NCI-H748 (cell line): ENCODE measurements around the gene KCNQ5.

ENCODE experiments used
- DNase-seq: peaks from one replicate; lab custom pipeline; 2025; ENCODE audit not compliant: unreplicated experiment; lab: John Stamatoyannopoulos, UW

KCNQ5 gene

GRCh38 chr6:72639920-72640614 is 18.2 kb downstream of the KCNQ5 start:
- DNase-seq, result no peak

GRCh38 chr6:72640615-72640930 is 18.7 kb downstream of the KCNQ5 start:
- no peak for DNase-seq

DNA sequence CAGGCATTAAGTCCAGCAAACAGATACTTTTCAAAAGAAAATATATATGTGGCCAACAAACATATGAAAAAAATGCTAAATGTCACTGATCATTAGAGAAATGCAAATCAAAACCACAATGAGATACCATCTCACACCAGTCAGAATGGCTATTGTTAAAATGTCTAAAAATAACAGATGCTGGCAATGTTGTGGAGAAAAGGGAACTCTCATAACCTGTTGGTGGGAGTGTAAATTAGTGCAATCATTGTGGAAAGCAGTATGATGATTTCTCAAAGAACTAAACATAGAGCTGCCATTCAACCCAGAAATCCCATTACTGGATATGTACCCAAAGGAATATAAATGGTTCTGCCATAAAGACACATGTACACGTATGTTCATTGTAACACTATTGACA is 20.6 kb downstream of the KCNQ5 start:
- no peak for DNase-seq

- no peak for DNase-seq
These were observed 21.4 kb downstream of the KCNQ5 start for GRCh38 chr6:72643214-72643613.

GRCh38 chr6:72646604-72647485 is 25.0 kb downstream of the KCNQ5 start:
- no peak for DNase-seq

DNA sequence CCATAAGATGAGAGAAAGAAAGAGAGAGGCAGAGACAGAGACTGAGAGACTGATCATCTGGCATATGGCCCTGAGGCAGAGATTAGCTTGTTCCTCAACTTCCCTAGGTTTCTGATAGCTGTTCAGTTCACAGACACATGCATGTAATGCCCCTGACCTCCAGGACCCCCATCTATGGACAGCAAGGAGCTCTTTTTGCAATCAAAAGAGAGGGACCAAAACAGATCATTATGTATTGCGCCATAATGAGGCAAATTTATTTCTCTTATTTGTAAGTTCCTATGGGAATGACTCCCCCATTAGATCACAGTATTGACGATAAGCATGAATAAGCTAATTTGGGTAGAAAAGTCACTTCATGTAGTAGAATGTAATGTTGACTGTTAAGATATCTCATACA is 25.6 kb downstream of the KCNQ5 start:
- no peak for DNase-seq

DNA sequence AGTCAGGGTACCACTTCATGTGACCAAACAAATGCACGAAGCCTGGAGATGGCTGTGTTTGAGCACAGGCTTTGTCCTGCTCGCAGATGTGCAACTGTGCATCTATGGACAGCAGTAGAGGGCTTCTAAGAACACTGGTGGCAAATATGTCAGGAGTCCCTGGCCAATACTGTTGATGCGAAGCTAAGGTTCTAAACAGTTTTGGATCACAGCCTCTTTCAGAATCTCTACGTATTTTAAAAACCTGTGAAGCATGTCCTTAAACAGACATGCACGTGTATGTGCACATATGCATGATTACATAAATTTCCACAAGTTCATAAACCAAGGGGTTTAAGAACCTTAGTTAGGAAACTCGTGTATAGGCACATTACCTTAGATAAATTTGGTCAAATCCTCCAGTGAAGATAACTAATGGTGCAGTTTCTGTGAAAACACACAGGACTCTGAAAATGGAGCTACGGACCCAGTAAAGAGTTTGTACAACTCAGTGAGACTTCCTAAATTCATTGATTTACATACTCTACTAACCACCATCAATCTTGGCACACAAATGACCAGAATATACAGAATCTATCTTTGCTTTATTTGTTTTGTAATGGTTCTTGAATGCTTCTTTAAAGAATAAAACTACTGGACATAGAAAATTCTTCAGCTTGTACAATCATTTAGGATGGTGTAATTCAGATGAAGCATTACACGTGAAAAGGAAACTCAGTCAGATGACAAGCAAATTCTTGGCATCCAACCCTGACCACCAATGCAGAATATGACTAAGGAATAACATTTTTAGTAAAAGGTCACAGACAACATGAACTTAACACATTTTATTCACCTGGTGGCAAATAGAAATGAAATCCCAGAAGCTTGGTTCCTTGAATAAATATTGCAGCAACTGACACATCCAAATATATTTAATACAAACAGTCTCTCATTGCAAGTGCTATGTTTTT is 27.4 kb downstream of the KCNQ5 start:
- no peak for DNase-seq

- no peak for DNase-seq
These were observed 28.3 kb downstream of the KCNQ5 start for GRCh38 chr6:72650081-72650745.

DNA sequence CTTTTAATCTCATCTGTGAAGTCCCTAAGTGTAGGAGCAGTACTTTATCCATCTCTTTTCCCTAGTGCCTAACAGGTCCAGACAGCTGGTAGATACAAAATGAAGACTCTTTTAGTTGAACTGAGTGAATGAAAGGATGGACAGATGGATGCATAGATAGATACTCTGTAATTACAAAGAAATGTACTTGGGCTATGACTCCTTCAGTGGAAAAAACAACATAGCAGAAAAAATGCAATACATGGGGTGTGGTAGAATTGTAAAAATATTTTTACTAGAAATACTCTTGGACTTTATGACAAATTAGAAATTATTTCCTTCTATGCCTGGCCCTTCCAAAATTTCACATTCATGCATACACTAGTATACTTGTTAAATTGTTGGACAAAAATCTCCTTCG is 29.3 kb downstream of the KCNQ5 start:
- no peak for DNase-seq

DNA sequence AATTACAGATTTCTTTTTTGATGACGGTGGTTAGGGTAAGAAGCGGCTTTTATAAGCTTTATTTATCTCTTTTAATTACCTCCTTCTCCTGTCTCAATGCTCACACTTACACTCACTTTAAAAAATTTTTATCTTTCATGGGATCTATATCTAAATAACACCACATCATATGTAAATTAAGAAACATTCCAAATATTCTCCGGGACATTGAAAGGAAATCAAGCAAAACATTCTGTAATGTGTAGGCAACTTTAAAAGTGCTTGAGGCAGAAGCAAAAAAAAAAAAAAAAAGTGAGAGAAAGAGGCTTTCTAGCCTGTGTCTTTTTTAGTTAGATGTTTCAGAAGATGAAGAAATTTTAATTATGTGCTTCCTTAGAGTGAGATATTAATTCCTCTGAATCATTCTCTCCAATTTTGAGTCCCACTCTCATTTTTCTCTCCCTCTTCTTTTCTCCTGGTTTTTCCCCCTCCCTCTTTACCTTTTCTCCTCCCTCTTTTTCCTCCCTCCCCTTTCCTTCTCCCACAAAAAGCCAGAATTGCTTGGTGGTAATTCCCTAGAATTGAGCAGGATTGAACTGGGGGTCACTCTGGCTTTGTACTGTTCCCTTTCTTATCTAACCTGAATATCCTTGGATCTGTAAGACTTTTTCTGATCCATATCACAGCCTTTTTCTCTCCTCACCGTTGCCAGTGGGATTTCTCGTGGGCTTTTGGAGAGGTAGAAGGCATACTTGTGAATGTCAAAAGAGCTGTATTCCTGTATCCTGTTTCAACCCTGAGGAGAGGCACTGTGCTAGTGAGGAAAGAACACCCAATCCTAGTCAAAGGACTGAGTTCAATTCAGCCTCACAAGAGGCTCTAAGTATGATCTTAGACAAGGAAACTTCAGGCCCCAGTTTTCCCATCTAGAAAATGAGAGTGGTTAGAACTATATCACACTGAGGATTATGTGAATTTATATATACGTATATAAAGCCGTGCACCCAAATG is 30.4 kb downstream of the KCNQ5 start:
- DNase-seq, result no peak

- DNase-seq, result no peak
These were observed 31.2 kb downstream of the KCNQ5 start for GRCh38 chr6:72653026-72653425.

DNA sequence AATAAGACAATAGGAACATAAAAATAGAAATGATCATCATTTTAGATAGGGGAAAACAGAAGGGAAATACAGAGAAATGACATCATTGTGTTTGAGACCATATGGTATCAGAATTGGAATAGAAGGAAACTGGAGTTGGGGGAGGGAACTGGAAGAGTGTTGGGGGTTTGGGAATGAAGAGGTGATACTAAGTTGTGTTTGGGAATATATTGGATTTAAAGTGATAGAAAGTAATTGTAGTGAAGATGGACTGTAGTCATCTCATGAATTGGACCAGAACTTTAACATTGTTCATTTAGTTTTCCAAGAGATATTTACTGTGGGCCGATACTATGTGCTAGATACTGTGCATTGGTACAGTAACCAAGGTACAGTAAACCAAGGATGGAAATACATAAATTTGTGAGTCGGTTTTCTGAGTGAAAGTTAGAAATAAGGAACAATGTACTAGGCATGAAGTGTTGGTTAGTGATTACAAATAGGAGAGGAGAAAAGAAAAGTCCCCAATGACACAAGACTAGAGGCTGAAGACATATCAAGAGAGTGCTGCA is 32.3 kb downstream of the KCNQ5 start:
- no peak for DNase-seq

- DNase-seq, result no peak
These were observed 35.7 kb downstream of the KCNQ5 start for GRCh38 chr6:72657407-72658197.

DNA sequence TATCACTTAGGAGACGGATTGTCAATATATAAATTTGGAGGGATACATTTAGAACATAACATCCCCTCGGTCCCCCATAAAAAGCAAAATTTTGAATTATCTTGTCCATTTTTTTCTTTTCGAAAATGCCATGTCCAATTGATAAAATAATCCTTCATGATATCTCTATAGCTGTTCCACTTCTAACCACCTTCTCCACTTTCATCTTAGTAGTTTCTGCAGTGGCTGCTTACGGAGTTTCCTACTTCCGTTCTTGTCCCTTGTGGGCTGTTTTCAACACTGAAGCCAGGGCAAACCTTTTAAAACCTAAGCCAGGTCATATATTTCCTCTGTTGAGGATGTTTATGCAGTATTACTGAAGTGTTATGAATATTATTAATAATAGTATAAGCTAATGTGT is 37.9 kb downstream of the KCNQ5 start:
- no peak for DNase-seq

DNA sequence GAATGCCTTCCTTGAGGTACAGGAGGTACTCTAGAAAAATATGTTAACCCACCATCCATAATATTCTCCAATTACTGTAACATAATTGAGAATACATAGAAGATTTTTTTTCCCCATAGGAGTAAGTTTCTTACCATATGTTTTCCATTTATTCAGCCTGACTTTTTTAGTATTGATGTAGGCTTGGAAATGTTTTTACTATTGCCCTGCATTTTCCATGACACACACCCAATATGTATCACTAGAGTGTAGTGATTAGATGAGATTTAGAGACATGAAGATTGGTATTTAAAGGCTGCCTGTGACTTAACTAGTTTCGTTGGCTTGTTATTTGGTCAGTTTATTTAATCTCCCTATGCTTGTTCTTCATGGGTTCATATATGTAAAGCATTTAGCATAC is 39.5 kb downstream of the KCNQ5 start:
- DNase-seq, result no peak

- DNase-seq, result no peak
These were observed 43.7 kb downstream of the KCNQ5 start for GRCh38 chr6:72665599-72665998.

DNA sequence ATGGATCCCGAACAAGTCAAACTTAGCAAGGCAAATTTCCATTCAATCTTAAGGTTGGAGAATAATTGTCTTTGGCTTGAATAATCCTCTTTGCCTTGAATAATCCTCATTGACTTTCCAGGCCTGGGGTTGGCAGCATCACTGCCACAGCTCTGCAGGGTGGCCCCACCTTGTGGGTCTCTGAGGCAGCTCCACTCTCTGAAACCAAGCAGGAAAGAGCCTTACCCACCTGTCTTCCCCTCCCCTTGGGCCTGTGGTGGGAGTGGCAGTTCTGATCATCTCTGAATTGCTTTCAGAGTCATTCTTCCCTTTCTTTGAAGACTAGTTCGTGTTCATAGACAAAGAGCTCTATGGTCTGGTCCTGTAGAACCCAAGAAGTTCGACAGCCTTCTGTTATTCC is 47.5 kb downstream of the KCNQ5 start:
- DNase-seq, result no peak

DNA sequence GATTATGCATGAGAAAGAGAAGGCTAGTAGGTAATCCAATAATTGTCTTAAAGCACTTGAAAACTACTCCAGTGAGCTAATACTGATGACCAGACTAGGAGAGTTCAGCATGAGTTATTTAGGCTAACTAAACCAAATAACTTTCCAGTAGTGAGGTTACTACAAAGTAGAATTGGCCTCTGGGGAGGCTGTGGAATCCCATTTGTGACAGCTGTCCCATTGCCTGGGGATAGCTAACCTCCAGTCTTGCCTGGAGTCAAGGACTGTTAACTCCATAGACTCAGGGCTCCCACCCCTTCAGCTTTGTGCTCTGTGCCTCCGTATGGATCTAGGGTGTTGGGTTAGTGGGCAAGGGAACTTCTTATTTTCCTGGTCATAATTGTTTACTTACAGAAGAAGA is 51.0 kb downstream of the KCNQ5 start:
- no peak for DNase-seq

DNA sequence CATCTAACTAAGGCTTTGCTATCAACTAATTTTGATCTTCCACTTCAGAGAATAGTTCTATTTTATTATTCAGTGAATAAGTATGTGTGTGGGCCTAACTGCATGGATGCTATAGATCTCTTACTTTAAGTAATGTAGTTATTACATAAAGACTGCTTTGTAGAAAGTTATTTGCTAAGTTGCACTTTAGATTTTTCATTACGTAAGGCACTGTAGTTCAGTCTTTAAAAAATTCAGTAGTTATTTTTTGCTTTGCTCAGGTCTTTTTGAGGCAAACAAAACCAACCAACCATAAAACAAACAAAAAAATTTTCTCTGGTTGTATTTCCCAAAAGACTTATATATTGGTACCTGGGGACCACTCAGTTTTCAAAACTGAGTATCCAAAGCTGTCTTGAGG is 53.0 kb downstream of the KCNQ5 start:
- DNase-seq, result no peak
